Measurements from ENCODE around the gene OTOG. TPM values are rescaled to one million over a fixed set of nuclear protein-coding genes. Genes with fewer than 3 reads are reported as not detected.

Gene OTOG
- total RNA-seq, 4 donors from 2014 or later: not detected

GRCh38 chr11:17540807-17541206 lies 6.3 kb upstream of the OTOG start:
- 74 to 79% methylated on average over 4 of the region's 4 CpGs for WGBS, 2 donors
- no peak for DNase-seq (ENCODE audit: low spot score in 2 of 2)
- no peak for TF ChIP-seq POLR2A (IDR thresholded peaks at IDR 0.05)
- TF ChIP-seq, protein P1, sequence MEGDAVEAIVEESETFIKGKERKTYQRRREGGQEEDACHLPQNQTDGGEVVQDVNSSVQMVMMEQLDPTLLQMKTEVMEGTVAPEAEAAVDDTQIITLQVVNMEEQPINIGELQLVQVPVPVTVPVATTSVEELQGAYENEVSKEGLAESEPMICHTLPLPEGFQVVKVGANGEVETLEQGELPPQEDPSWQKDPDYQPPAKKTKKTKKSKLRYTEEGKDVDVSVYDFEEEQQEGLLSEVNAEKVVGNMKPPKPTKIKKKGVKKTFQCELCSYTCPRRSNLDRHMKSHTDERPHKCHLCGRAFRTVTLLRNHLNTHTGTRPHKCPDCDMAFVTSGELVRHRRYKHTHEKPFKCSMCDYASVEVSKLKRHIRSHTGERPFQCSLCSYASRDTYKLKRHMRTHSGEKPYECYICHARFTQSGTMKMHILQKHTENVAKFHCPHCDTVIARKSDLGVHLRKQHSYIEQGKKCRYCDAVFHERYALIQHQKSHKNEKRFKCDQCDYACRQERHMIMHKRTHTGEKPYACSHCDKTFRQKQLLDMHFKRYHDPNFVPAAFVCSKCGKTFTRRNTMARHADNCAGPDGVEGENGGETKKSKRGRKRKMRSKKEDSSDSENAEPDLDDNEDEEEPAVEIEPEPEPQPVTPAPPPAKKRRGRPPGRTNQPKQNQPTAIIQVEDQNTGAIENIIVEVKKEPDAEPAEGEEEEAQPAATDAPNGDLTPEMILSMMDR (IDR thresholded peaks at IDR 0.05): no peak
- intact Hi-C loops (cut with DNase I; ENCODE audit: low total_unique reads): no loop called here
- no peak overlapping the region for H3K4me3 ChIP-seq (ENCODE audit: low read depth, poor library complexity, severe bottlenecking)

DNA sequence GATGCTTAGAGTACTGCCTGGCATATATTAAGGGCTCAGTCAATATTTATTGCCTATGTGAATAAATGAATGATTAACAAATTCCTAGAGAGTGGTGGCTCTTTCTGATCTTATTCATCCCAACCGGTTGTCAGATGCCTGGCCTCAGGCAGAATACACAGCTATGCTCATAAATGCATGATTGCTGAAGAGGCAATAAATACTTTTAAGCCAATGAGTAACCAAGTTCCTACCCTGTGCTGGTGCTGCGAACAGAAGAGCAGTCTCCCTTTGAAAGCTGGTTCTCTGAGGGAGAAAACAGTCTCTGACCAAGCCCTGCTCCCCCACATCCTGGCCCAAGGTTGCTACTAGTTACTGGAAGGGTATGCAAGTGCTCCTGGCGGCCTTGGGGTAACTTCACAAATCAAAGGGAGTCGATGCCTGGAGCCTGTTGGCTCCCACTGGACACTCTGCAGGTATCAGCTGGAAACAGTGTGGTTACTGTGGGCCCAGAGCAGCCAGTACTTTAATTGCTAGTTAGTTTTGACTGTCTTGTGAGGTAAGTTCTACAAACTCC lies 5.7 kb upstream of the OTOG start:
- TF ChIP-seq POLR2A (IDR thresholded peaks at IDR 0.05): no peak
- TF ChIP-seq, protein P1 (IDR thresholded peaks at IDR 0.05): no peak
- WGBS, 2 donors: 58 to 68% methylated on average over 4 of the region's 4 CpGs
- no peak for DNase-seq (ENCODE audit: low spot score in 2 of 2)
- intact Hi-C loops (cut with DNase I; ENCODE audit: low total_unique reads): no loop called here
- H3K4me3 ChIP-seq (ENCODE audit: low read depth, poor library complexity, severe bottlenecking): no peak overlapping the region

- no peak for TF ChIP-seq POLR2A (IDR thresholded peaks at IDR 0.05)
- TF ChIP-seq, protein P1 (IDR thresholded peaks at IDR 0.05): no peak
- intact Hi-C loops (cut with DNase I; ENCODE audit: low total_unique reads): no loop called here
- no peak for DNase-seq (ENCODE audit: low spot score in 2 of 2)
- no peak overlapping the region for H3K4me3 ChIP-seq (ENCODE audit: low read depth, poor library complexity, severe bottlenecking)
- WGBS, 2 donors: 84 to 88% methylated on average over 4 of the region's 4 CpGs
Measured at GRCh38 chr11:17542249-17542648, 4.8 kb upstream of the OTOG start.

GRCh38 chr11:17543041-17543440 lies 4.0 kb upstream of the OTOG start:
- TF ChIP-seq, protein P1 (IDR thresholded peaks at IDR 0.05): no peak
- no peak for TF ChIP-seq POLR2A (IDR thresholded peaks at IDR 0.05)
- intact Hi-C loops (cut with DNase I; ENCODE audit: low total_unique reads): no loop called here
- DNase-seq (ENCODE audit: low spot score in 2 of 2): no peak
- no peak overlapping the region for H3K4me3 ChIP-seq (ENCODE audit: low read depth, poor library complexity, severe bottlenecking)
- 86 to 92% methylated on average over 2 of the region's 2 CpGs for WGBS, 2 donors

DNA sequence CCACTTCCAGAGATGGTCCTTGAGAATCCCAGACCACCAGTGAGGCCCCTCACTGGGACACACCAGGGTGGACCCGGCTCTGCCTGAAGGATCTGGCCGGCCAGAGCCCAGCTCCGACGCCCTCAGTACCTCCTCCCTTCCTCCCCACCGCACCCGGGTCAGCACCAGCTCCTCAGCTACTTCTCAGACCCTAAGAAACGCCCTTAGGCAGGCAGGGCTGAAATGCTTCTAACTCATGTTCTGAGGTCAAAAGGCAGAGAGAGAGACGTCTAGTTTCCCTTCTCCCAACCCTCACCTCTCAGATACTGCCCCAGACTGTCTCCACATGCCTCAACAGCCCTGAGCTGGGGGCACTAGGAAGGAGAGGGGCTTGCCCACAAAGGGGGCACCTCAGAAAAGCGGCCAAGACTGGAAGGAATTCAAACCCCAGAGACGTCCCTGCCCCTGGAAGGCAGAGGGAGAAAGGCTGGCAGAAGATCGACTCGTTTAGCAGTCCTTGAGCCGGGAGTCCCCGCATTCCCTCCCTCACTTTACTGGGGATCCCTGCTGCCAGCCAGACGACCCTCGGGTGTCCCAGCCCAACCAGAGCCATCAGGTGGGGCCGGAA lies 3.4 kb upstream of the OTOG start:
- no peak overlapping the region for H3K4me3 ChIP-seq (ENCODE audit: low read depth, poor library complexity, severe bottlenecking)
- DNase-seq (ENCODE audit: low spot score in 2 of 2): no peak
- 39 to 64% methylated on average over 14 to 17 of the region's 17 CpGs for WGBS, 2 donors
- TF ChIP-seq, protein P1 (IDR thresholded peaks at IDR 0.05): no peak
- no peak for TF ChIP-seq POLR2A (IDR thresholded peaks at IDR 0.05)
- intact Hi-C loops (cut with DNase I; ENCODE audit: low total_unique reads): no loop called here

DNA sequence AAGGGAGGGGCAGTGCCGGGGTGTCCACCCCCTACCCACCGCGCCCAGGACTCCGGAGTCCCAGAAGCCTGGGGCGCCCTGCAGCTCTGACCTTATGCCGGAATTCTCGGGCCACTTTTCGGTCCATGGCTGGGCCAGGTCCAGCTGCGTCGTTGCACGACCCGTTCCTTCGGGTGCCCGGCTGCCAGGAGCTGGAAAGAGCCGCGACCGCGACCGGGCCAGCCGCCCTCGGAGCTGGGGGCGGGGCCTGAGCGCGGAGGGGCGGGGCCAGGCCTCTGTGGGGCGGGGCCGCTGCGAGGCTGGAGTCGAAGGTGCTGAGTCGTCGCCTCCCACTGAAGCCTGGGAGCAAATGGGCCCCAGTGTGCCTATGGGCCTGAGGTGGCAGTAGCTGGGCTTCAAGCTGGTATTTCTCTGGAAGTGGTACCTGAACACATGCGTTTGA lies 2.9 kb upstream of the OTOG start, which contains the start of gene USH1C:
TSS of gene USH1C (minus strand) at position 236 of the 442 bp plus-strand sequence. CDS start at position 127, 109 bp downstream.
- TF ChIP-seq POLR2A (IDR thresholded peaks at IDR 0.05): no peak
- TF ChIP-seq, protein P1 (IDR thresholded peaks at IDR 0.05): no peak
- no peak for DNase-seq (ENCODE audit: low spot score in 2 of 2)
- 7 to 8% methylated on average over 19 to 32 of the region's 32 CpGs for WGBS, 2 donors
- no peak within 1 kb of the TSS for H3K4me3 ChIP-seq (ENCODE audit: low read depth, poor library complexity, severe bottlenecking)
- intact Hi-C loops (cut with DNase I; ENCODE audit: low total_unique reads): no loop called here

Data from lower leg skin (tissue), 4 donors.